NCI-H82 treated with DMSO at 0.1 percent for 48 hours (cell line): ENCODE measurements around the gene PARVA.

ENCODE experiments used
- DNase-seq: peaks from one replicate; lab custom pipeline; 2025; ENCODE audit not compliant: unreplicated experiment; lab: John Stamatoyannopoulos, UW

The PARVA gene

GRCh38 chr11:12524865-12525264 is 147.5 kb downstream of the PARVA start:
- no peak for DNase-seq

DNA sequence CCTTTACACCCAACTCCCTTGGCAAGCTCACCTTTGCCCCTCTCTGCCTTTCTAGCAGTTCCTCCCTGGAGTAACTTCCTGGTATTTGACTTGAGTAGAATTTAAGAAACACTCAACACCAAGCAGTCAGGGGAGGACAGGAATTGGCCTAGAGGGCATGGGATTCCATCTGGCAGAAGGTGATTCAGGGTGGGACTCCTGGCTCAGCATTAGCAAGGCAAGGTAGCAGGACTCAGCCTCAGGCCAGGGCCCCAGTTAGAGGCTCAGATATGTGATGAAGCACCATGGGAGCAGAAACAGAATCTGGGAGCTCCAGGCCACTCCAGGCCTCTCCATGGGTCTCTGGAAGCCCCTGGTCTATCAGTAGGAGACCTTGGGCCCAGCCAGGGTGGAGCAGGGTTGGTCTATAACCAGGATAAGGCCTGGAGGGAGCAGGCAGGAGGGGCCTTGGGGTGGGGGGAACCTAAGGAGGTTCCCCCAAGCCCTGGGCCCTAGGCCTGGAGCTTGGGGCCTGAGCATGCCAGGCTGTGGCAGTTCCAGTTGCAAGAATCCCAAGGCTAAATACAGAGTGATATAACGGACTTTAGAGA is 148.2 kb downstream of the PARVA start:
- no peak for DNase-seq

GRCh38 chr11:12526789-12527188 is 149.4 kb downstream of the PARVA start:
- DNase-seq, result no peak

- DNase-seq, result peak; percentile 58
These were observed 151.1 kb downstream of the PARVA start for GRCh38 chr11:12528487-12528886.

GRCh38 chr11:12529041-12529440 is 151.7 kb downstream of the PARVA start:
- no peak for DNase-seq

DNA sequence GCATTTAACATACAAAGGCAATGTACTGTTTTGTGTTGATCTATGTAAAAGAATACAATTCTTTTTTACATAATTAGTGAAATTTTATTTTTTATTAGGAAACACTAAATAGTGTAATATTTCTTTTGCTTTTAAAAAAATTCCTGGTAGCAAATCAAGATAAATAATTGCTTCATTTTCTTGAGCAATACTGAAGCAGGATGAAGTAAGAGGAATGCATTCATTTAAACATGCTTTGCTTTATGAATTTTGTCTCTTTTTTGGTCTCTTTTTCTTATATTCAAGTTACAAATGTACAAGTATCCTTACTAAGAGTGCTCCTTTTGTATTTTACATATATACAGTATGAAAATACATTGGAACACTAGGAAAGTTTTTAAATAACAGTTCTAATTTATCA is 152.4 kb downstream of the PARVA start:
- no peak for DNase-seq

GRCh38 chr11:12531020-12531419 is 153.6 kb downstream of the PARVA start:
- no peak for DNase-seq

DNA sequence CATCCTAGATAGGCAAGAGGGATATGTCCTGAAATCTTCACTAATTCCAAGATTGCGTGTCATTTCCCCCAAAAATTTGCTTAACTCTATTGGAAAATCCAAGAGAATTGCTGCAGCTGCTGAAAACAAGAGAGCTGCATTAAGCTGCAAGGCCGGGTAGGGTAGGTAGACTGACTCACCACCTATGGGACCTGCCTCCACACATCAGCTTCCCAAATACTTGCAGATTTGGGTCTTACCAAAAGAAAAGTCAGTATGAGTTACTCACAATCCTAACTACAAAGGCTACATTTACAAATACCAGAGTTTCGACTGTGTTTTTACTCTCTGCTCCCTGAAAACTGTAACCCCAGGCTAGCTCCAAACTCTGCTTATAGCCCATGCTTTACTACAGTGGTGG is 154.3 kb downstream of the PARVA start:
- DNase-seq, result no peak

DNA sequence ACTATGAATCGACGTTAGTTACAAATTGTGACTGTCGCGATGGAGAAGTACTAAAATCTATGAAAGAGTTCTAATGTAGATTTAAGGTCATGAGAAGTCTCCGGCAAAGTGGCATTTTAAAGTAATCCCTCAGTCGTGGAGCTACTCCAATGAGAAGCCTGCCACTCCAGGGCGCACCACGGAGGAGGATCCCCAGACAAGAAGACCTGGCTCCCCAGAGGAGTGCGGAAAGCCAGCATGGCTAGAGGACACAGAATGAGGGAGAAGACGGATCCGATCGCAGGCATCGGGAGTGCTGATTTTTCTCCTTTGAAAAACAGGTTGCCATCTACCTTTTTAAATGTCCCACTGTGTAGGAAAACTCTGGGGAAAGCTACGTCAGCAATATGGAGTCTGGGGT is 155.2 kb downstream of the PARVA start:
- no peak for DNase-seq

- DNase-seq, result no peak
These were observed 157.2 kb downstream of the PARVA start for GRCh38 chr11:12534549-12534948.

DNA sequence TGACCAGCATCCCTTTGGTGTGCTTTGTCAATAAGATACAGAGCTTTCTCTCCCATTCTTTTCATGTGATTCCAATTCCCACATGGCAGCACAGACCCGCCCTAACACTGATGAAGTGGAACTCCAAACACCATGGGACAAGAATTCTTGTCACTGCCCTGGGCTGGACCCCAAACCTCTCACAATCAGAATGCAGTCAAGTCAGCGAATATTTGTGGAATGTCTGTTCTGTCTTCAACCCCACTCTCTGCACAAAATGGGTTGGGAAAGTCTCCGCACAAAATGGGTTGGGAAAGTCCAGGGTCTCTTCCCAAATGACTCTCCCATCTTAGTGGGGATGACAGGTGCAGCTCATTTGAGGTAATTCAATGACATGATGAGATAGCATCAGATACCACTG is 157.9 kb downstream of the PARVA start:
- no peak for DNase-seq

DNA sequence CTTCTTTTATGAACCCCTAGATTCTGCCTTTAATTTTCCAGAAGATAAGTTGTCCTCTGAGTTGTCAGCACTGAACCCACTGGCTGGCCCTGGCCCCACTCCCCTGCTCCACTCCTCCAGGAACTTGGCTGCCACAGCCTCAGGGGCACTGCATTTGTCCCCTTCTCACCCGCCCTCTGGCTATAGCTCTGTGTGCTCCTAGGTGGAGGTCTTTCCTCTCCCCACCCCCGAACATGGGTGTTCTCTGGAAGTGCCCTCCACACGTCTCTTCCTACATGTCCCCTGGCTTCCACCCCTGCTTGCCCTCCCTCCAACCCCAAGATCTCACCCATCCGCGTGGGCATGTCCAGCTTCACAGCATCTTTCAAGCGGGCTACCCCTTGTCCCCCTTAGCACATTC is 159.2 kb downstream of the PARVA start:
- no peak for DNase-seq

GRCh38 chr11:12537778-12538401 is 160.5 kb downstream of the PARVA start:
- DNase-seq, result no peak

GRCh38 chr11:12538889-12539421 is 161.6 kb downstream of the PARVA start:
- no peak for DNase-seq

- DNase-seq, result no peak
These were observed 162.2 kb downstream of the PARVA start for GRCh38 chr11:12539572-12539971.

- DNase-seq, result no peak
These were observed 162.8 kb downstream of the PARVA start for GRCh38 chr11:12540075-12540680.

GRCh38 chr11:12540913-12541582 is 163.7 kb downstream of the PARVA start:
- DNase-seq, result no peak

DNA sequence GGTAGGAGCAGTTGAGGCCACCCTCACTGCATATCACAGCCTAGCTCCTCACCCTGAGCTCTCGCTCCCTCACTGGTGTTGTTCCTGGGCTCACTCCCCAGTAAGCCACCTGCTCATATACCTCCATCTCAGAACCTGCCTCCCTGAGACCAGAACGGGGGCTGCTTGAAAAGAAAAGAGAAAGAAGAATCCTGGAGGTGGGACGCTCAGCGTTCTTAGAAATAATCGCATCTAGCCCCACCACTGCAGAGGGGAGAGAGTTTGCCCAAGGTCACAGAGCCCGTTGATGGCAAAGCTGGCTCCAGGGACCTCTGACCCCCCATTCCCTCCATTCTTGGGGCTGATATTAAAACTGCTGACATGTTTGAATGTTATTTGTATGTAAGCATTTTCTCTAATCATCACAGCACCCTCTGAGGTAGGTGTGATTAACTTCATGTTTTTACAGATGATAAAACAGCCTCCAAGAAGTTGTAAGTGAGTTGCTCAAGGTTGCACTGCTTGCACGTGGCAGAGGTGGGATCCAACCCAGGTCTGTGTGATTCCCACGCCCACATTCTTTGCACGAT is 164.3 kb downstream of the PARVA start:
- DNase-seq, result no peak

GRCh38 chr11:12542186-12542935 is 165.0 kb downstream of the PARVA start:
- DNase-seq, result no peak

DNA sequence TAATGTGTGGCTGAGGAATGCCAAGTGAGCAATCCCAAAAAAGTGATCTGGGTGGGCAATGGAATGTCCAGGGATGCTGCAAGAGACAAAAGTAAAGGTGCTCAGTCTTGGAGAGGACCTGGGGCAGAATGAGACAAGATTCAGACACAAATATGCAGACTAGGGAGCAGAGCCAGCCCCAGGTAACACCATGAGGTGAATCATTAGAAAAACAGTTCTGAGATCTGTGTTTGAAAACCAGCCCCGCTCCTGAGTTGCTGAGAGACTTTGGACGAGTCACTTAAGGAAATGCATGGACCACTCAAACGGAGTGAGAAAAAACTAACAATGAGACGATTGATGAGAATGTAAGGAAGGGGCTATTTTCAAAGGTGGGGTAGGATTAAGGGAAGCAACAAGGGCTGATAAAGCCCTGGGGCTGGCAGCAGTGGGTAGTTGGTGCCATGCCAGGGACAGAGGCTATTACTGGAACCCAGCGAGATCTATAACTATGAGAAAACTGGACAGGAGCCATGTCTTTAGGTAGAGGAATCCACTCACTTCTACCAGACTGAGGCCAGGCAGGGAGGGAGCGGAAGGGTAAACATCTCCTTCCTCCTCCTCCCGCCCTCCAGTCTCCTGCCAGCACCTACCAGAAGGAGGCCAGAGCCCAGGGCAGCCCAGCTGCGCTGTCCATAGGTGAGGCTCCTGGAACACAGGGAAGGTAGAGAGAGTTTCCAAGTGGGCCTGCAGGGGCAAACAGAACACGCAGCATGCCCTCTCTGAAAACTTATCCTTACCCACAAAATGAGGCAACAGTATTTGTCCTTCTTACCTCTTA is 166.4 kb downstream of the PARVA start:
- no peak for DNase-seq
